AML-193 (cell line): Measurements from ENCODE around the gene SLC16A3.
"Not testable (repeated sequence)": the region's sequence is repeated elsewhere in the genome, so short reads cannot be mapped to it uniquely, and the experiment has no call there.

Experiments
- DNase-seq, 2 experiments: peaks; one replicate each; lab custom pipeline; 2025; lab: John Stamatoyannopoulos, UW

Gene SLC16A3

GRCh38 chr17:82204831-82205719, 23.8 kb upstream of the SLC16A3 start:
- peak in 1 of 2 experiments; percentile 5 for DNase-seq

GRCh38 chr17:82205720-82206508, 22.9 kb upstream of the SLC16A3 start:
- DNase-seq: peak; percentile 91 to 93

GRCh38 chr17:82210655-82211054, 18.2 kb upstream of the SLC16A3 start:
- DNase-seq: not testable (repeated sequence)

GRCh38 chr17:82212331-82213250, 16.3 kb upstream of the SLC16A3 start, which contains the start of gene CCDC57:
Gene CCDC57, minus strand, starts transcription at chr17:82212842. Its CDS starts 10,898 bp downstream, at chr17:82201944.
- peak; percentile 64 to 71 for DNase-seq

- DNase-seq: no peak
Measured at GRCh38 chr17:82213251-82214011, 15.4 kb upstream of the SLC16A3 start.

GRCh38 chr17:82214012-82214628, 14.7 kb upstream of the SLC16A3 start:
- no peak for DNase-seq

- no peak for DNase-seq
Measured at GRCh38 chr17:82215095-82215971, 13.5 kb upstream of the SLC16A3 start.

GRCh38 chr17:82215972-82216300, 12.9 kb upstream of the SLC16A3 start:
- no peak for DNase-seq

- DNase-seq: peak; percentile 98 to 99
Measured at GRCh38 chr17:82216301-82217119, 12.3 kb upstream of the SLC16A3 start.

- peak in 1 of 2 experiments; percentile 37 for DNase-seq
Measured at GRCh38 chr17:82217120-82217529, 11.7 kb upstream of the SLC16A3 start.

GRCh38 chr17:82217530-82218204, 11.2 kb upstream of the SLC16A3 start:
- DNase-seq: peak; percentile 90 to 94

- DNase-seq: no peak
Measured at GRCh38 chr17:82218349-82219075, 10.3 kb upstream of the SLC16A3 start.

GRCh38 chr17:82219083-82219482, 9.8 kb upstream of the SLC16A3 start:
- no peak for DNase-seq

GRCh38 chr17:82219753-82220709, 8.8 kb upstream of the SLC16A3 start:
- no peak for DNase-seq

GRCh38 chr17:82221341-82221902, 7.4 kb upstream of the SLC16A3 start:
- DNase-seq: no peak

- peak in 1 of 2 experiments; percentile 14 for DNase-seq
Measured at GRCh38 chr17:82222816-82223215, 6.0 kb upstream of the SLC16A3 start.
